ENCODE measurements around the gene VANGL2.

Gene VANGL2

DNA sequence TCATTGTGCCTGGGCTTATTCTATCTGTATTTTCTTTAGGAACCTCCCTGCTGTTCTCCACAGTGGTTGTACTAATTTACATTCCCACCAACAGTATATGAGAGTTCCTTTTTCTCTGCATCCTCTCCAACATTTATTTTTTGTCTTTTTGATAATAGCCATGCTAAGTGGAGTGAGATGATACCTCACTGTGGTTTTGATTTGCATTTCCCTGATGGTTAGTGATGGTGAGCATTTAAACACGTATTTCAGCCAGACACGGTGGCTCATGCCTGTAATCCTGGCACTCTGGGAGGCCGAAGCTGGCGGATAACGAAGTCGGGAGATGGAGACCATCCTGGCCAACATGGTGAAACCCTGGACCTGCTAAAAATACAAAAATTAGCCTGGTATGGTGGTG is 64.8 kb downstream of the VANGL2 start:
- FAIRE-seq: no peak

DNA sequence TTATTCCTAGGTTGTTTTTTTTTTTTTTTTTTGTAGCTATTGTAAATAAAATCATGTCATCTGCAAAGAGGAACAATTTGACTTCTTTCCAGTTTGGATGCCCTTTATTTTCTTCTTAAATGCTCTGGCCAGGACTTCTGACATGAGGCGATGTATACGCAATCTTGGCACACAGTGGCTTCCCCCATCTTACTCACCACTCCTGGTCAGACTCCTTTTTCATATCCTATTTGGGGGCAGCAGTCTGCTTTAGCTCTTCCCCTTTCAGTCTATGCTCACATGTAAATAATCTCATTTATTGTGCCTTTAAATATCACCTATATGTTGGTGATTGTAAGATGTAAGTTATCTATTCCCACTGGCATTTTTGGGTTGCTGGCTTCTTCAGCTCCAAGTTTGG is 66.6 kb downstream of the VANGL2 start:
- FAIRE-seq: no peak

DNA sequence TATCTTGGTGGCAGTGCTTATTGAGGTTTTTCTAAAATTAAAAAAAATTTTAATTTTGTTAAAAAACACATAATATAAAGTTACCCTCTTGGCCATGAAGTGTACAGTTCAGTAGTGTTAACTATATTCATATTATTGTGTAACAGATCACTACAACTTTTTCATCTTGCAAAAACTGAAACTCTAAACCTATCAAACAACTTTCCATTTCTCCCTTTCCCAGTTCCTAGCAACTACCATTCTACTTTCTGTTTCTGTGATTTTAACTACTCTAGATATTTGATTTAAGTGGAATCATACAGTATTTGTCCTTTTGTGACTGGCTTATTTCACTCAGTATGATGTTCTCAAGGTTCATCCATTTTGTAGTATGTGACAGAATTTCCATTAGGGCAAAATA is 67.2 kb downstream of the VANGL2 start:
- FAIRE-seq: no peak

DNA sequence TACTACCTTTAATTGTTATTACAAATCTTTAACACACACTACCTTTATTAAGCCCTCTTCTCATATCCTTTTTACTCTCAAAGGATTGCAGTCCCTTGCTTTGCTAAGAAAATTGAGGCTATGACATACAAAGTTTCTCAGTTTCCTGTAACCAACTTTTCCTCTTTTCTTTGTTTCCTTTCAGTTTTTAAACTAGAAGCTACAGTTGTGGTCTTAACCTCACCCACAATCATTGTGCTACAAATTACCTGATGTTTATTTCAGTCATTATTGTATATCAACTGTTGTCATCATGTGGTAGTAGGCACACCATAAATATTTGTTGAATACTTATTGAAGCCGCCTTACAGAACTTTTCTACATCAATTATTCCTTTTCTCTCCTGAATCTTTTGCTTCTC is 70.9 kb downstream of the VANGL2 start:
- FAIRE-seq: no peak

DNA sequence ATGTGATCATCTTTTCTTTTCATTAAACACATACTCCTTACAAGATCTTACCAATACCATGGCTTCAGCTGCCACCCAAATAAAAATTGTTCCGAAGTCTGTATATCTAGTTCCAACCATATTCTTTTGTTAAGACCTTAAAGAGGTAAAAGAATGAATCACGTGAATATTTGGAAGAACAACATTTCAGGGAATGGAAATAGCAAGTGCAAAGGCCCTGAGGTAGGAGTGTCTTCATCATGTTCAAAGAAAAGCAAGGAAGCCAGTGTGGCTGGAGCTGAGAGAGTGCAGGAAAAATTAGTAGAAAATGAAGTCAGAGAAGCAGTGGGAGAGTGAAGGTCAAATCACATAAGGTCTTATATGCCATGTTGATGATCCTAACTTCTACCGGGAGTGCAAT is 71.7 kb downstream of the VANGL2 start:
- FAIRE-seq: no peak

DNA sequence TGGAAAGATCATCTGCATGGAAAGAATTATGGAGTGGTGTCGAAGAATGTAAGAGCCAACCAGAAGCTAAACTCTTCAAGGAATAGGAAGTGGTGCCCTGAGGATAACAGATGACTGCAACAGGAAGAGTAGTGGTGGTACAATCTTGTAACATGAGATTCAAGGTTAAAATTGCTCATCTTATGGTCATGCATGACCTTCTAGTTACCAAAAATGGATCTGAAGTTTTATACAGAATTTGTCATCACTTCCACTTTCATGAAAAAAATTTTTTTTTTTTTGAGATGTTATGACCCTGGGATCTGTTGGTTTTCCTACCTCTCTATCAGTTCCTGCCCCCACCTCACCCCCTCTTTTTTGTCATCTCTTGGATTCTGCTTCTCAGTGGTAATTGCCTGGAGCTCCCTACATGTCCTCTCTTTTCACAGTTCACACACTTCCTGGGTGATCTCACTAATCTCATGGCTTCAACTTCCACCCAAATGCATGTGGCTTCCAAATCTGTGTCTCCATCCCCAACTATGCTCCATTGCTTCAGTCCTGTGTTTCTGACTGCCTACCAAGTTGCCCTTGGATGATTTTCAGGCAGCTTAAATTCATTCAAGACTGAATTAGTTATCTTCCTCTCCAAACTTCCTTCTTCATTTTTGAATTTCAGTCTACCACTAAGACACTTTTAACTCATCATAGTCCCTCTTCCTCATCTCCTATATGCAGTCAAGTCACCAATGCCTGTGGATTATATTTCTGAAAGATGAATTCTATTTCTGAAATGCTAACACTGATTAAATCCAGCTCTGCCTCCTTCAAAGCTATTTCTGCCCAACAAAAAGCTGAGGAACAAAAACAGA is 74.3 kb downstream of the VANGL2 start:
- FAIRE-seq: no peak
